Heart right ventricle (tissue), 16 donors: ENCODE results near the gene SHC1. TPM values are rescaled to one million over a fixed set of nuclear protein-coding genes. Genes with fewer than 3 reads are reported as not detected.

Source experiments
- ATAC-seq, 8 donors: fragments of 200-7000 bp; cut with Tn5 transposase; one replicate each; pipeline ENCODE4 v1.9.1; 2020; ENCODE audit warnings: mild to moderate bottlenecking in 8 of 8, moderate library complexity in 8 of 8, moderate number of reproducible peaks in 1 of 8
- DNase-seq, 2 donors: peaks; one replicate each; pipeline ENCODE4 v3.0.0-alpha.2; 2020
- H3K27ac ChIP-seq, 10 donors: fragments of 200-600 bp; sonication (generic) in 2 of 10; one replicate each; pipeline versions ENCODE4 v1.5.0 to v1.8.0; 2020 to 2022; ENCODE audit warnings: mild to moderate bottlenecking in 3 of 10
- H3K27me3 ChIP-seq, 7 donors: fragments of 200-600 bp; one replicate each; pipeline ENCODE4 v1.8.0; 2021 to 2022; ENCODE audit warnings: mild to moderate bottlenecking in 2 of 7
- H3K36me3 ChIP-seq, 9 donors: fragments of 200-600 bp; sonication (generic) in 1 of 9; one replicate each; pipeline versions ENCODE4 v1.5.0 to v1.8.0; 2020 to 2022; ENCODE audit warnings: mild to moderate bottlenecking in 2 of 9
- H3K4me1 ChIP-seq, 9 donors: fragments of 200-600 bp; sonication (generic) in 1 of 9; one replicate each; pipeline versions ENCODE4 v1.5.0 to v1.8.0; 2020 to 2022; ENCODE audit warnings: mild to moderate bottlenecking in 4 of 9
- H3K4me3 ChIP-seq, 10 donors: fragments of 200-600 bp; sonication (generic) in 2 of 10; one replicate each; pipeline versions ENCODE4 v1.5.0 to v1.8.0; 2020 to 2022; ENCODE audit warnings: mild to moderate bottlenecking in 7 of 10, moderate library complexity in 2 of 10
- H3K9me3 ChIP-seq, 11 donors: fragments of 200-600 bp in 10 of 11; sonication (generic) in 2 of 11; one replicate each; pipeline versions ENCODE4 v1.5.0 to v1.8.0; 2013 to 2022; ENCODE audit warnings: mild to moderate bottlenecking in 2 of 11, control low read depth in 1 of 11, moderate library complexity in 1 of 11
- WGBS, 2 donors: extraction: QIAGEN DNeasy Blood & Tissue Kit; methylation state at CpG; one replicate each; pipeline ENCODE4 v1.1.7; 2013; ENCODE audit warnings: inconsistent platforms in 1 of 2; 5-methylcytosine and 5-hydroxymethylcytosine counted together
- intact Hi-C, 10 donors: fragments of 100-400 bp; cut with DNase I; formaldehyde crosslinking; loops; one replicate each; pipeline versions ENCODE4 v1.11.1 to v1.14.2; 2022
- polyA plus RNA-seq, 2 donors: library from polyadenylated mRNA; stranded (reverse); fragments of 200-250 nt; gene quantifications; one replicate each; pipeline ENCODE4 v1.2.3, GENCODE V29; 2013
- total RNA-seq, 10 donors: library from RNA; stranded (reverse); fragmentation: NEBNext Ultra II Directional in 3 of 10; extraction: Animal tissue kit (Norgen Biotek cat#: 25700) in 3 of 10; gene quantifications; one replicate each; pipeline versions ENCODE4 v1.2.1 to v1.2.4, GENCODE V29; 2021 to 2023
- TF ChIP-seq, protein P1 (sequence below), 9 donors: fragments of 200-600 bp; sonication (generic) in 2 of 9; IDR thresholded peaks; one replicate each; pipeline versions ENCODE4 v1.5.0 to v1.8.0; 2021 to 2022; ENCODE audit warnings: antibody characterized with exemption in 9 of 9, mild to moderate bottlenecking in 5 of 9, moderate library complexity in 1 of 9
- donor health status: Arrhythmogenic right ventricular cardiomyopathy.
- donor health status: ischemic (EF 13 %, LVEDD 7.1; RV severe dilation, severe dysfunction).
- donor health status: healthy with polysubstance abuse.
- donor health status: DM: no; HTN: yes; CAD: no.
- donor health status: DM: no; HTN: no; CAD: no.
- donor health status: ischemic (EF 25% LVEDD 6.9; RV normal size, moderate dysfunction).
- donor health status: ischemic (EF 25% LVEDD 5.7; RV mildly dilated, moderate dysfunction).
- donor health status: healthy.
- donor health status: DM: yes; HTN: yes; CAD: no.
- donor health status: Ischemic cardiomyopathy.
- donor health status: ischemic (EF 35%, LVEDD 5.7; RV mildly dilated, moderate dysfunction).
- donor health status: nonischemic (EF 11% LVEDD 7.7; RV severe dilation, severe dysfunction).
- donor health status: DM: yes; HTN: yes; CAD: no.
- donor health status: PGD.
- donor health status: ischemic (EF 29% LVEDD 5.4; RV normal size, mild dysfunction).
- donor health status: nonischemic (EF 23%, LVEDD 6.1; RV moderate dilation, normal function).

SHC1 gene
- total and polyA plus RNA-seq, 12 donors, result 35.6 to 95.7 (median 57.7) TPM

DNA sequence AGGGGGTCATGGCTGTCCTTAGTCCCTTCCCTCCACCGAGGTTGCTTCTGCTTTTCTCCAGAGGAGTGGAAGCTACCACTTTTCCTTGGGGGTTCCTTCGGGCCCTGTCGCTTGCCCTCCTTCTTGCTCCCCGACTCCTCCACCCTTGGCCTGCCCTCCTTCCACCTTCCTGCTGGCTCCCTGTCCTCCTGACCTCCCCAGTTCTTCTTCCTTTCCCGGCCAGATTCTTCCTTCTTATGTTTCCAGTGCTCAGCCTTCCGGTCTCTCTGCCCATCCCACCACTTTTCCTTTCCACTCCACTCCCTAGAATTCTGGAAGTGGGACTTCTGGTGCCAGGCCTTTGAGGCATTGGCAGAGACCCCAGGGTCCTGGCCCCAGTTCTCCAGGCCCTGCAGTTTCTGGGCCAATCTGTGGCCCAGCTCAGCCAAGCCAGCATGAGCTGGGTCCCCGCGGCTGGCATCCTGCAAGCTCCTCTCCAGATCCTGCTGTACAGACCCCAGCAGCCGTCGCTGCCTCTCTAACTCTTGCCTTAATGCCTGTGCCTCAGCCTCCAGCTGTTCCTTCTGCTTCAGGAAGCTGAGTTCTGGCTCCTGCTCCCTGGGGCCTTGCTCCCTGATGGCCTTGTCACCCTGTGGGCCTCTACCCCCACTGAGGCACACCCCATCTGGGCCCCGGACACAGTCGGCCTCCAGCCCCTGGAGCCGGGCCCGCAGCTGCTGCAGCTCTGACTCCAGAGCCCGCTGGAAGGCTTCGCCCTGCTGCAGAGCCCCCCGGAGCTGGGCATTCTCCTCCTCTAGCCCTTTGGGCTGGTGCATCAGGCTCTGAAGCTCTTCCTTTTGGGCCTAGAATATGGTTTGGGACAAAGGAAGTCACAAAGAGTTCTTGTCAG, 24.3 kb downstream of the SHC1 start:
- Histone ChIP-seq H3K27ac (peak overlapping the region in 1 of 10 donors; percentile 16), H3K4me3 (no peak overlapping the region), H3K27me3 (no peaks in the 10 kb centered on the region), H3K4me1 (peaks cover 0 to 38% (median 21%) of the 10 kb centered on the region in 9 donors), H3K9me3 (no peaks in the 10 kb centered on the region), H3K36me3 (peaks cover 0 to 59% (median 7%) of the 10 kb centered on the region in 9 donors)
- TF ChIP-seq, protein P1, sequence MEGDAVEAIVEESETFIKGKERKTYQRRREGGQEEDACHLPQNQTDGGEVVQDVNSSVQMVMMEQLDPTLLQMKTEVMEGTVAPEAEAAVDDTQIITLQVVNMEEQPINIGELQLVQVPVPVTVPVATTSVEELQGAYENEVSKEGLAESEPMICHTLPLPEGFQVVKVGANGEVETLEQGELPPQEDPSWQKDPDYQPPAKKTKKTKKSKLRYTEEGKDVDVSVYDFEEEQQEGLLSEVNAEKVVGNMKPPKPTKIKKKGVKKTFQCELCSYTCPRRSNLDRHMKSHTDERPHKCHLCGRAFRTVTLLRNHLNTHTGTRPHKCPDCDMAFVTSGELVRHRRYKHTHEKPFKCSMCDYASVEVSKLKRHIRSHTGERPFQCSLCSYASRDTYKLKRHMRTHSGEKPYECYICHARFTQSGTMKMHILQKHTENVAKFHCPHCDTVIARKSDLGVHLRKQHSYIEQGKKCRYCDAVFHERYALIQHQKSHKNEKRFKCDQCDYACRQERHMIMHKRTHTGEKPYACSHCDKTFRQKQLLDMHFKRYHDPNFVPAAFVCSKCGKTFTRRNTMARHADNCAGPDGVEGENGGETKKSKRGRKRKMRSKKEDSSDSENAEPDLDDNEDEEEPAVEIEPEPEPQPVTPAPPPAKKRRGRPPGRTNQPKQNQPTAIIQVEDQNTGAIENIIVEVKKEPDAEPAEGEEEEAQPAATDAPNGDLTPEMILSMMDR (IDR thresholded peaks at IDR 0.05), result no peak
- WGBS, 2 donors, result 80 to 86% methylated on average over 17 of the region's 17 CpGs
- ATAC-seq (no peak), DNase-seq (no peak)
- intact Hi-C loops, result no loop called here

DNA sequence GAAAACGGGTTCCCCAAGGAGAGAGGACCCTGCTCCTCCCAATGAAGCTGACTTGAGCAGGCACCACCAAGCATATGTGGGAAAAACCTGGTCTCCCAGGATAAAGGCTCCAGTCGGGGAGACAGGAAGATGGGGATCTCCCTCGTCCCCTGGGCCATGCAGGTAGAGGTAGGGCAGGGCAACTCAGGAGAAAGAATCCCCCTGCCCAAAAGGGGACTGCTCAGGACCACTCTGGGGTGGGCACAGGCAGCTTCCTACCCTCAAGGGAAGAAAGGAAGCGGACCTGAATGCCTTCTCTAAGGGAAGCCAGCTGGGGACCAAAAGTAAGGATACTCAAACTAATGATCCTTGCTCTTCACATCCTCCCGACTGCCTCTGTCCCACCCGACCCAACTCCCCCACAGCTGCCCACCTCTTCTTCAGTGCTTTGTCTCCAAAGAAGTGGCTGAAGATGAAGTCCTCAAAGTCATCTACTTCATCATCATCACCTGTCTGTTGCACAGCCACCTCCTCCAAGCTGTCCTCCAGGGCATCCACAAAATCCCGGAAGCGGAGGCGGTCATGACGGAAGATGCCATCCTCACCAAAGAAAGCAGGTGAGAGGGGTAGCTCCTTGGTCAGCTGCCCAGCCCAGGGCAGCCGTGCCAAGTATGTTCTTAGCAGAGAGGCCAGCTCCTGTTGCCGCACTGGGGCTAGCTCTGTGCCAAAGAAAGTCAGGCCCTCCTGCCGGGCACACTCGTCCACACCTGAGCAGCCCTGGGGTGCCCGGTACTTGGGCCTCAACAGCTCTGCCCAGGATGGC, 25.2 kb downstream of the SHC1 start:
- no peak for ATAC-seq
- TF ChIP-seq, protein P1 (IDR thresholded peaks at IDR 0.05), result no peak
- Histone ChIP-seq H3K4me3 (no peak overlapping the region), H3K9me3 (no peaks in the 10 kb centered on the region), H3K27me3 (no peaks in the 10 kb centered on the region), H3K4me1 (peaks cover 0 to 47% (median 27%) of the 10 kb centered on the region in 9 donors), H3K36me3 (peaks cover 0 to 50% (median 7%) of the 10 kb centered on the region in 9 donors), H3K27ac (peak overlapping the region in 5 of 10 donors; percentile 15 to 60 (median 34))
- intact Hi-C loops, result no loop called here
- DNase-seq, result no peak
- WGBS, 2 donors, result 85 to 90% methylated on average over 15 of the region's 15 CpGs

DNA sequence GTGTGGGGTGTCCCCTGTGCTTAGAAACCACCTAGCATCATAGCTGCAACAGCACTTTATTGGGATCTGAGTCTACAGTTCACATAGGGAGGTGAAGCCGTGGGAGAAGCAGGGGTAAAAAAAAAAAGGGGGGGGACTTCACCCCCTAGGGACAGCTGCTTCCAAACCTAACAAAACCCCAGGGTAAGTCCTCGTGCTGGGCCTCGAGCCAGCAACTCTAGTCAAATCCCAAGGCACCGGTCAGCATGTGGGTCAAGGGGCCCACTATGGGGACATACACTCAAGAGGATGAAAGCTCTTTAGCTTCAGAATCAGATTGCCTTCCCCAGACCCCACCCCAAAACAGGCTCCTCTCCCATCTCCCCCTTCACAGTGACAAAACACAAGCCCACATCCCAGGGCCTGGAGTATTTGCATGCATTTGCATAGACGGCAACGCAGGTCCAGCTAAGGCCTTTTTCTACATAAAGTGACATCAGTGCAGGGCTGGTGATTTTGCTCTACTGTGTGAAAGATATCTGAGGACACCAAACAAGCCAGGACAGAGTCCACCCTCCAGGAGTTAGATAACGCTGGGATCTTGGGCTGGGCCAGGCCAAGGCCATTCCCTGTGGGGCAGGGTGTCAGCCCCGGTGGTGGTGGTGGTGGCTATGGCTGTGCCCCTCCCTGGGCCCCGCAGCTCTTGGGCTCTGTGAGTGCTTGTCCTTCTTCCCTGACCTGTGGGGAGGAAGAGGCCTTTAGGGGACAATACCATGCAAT, 26.0 kb downstream of the SHC1 start:
- no peaks in the 10 kb centered on the region for H3K9me3 ChIP-seq
- peaks cover 0 to 43% (median 7%) of the 10 kb centered on the region in 9 donors for H3K36me3 ChIP-seq
- no peaks in the 10 kb centered on the region for H3K27me3 ChIP-seq
- no peak overlapping the region for H3K4me3 ChIP-seq
- DNase-seq (peak in 1 of 2 donors; percentile 43), ATAC-seq (peak in 2 of 8 donors; percentile 8 to 17)
- intact Hi-C loops, result no loop called here
- H3K4me1 ChIP-seq, result peaks cover 0 to 51% (median 33%) of the 10 kb centered on the region in 9 donors
- peak overlapping the region in 8 of 10 donors; percentile 17 to 78 (median 36) for H3K27ac ChIP-seq
- WGBS, 2 donors, result 48% methylated on average over 9 of the region's 9 CpGs
- TF ChIP-seq, protein P1 (IDR thresholded peaks at IDR 0.05), result no peak
